ENCODE measurements around the gene TTC39B. TPM values are rescaled to one million over a fixed set of nuclear protein-coding genes. Genes with fewer than 3 reads are reported as not detected.

TTC39B gene
- 3.0 and 5.1 TPM in 2 replicates for total RNA-seq

GRCh38 chr9:15306757-15307522 is at the start of gene TTC39B:
Gene TTC39B, minus strand, starts transcription at chr9:15307216. Its CDS starts 91 bp downstream, at chr9:15307125.

Other genes with a start within 250 kb of the TTC39B start
- gene SNAPC3, start 115.7 kb upstream of the TTC39B start, total RNA-seq, result 21.4 and 21.5 TPM in 2 replicates
- gene PSIP1, start 203.8 kb upstream of the TTC39B start, total RNA-seq, result 44.6 and 48.1 TPM in 2 replicates
- 0.93 and 0.94 TPM in 2 replicates for gene CCDC171, start 245.8 kb upstream of the TTC39B start, total RNA-seq

Data from mammary microvascular endothelial cell (primary cell).